Endodermal cell (in vitro differentiated cells): ENCODE measurements around the gene COL1A1. TPM values are rescaled to one million over a fixed set of nuclear protein-coding genes. Genes with fewer than 3 reads are reported as not detected.

ENCODE experiments used
- DNase-seq: peaks from one replicate; pipeline ENCODE4 v3.0.0-alpha.2; 2017
- H3K27ac ChIP-seq: 2 replicates; pipeline ENCODE4 v1.5.1; 2013; ENCODE audit warnings: mild to moderate bottlenecking, low read depth, low read length, moderate library complexity
- H3K27me3 ChIP-seq: 2 replicates; pipeline ENCODE4 v1.6.1; 2013; ENCODE audit warnings: mild to moderate bottlenecking, low read length, moderate library complexity; ENCODE audit not compliant: insufficient read depth, control insufficient read depth, poor library complexity, severe bottlenecking
- H3K36me3 ChIP-seq: 2 replicates; pipeline ENCODE4 v1.7.0; 2013; ENCODE audit warnings: mild to moderate bottlenecking, low read length, moderate library complexity; ENCODE audit not compliant: control insufficient read depth, insufficient read depth
- H3K4me1 ChIP-seq: one replicate; pipeline ENCODE4 v1.7.0; 2013; ENCODE audit warnings: low read length; ENCODE audit not compliant: control insufficient read depth, insufficient read depth
- H3K4me3 ChIP-seq: 2 replicates; pipeline ENCODE4 v1.5.1; 2013; ENCODE audit warnings: mild to moderate bottlenecking, low read length, moderate library complexity
- H3K9ac ChIP-seq: 2 replicates; pipeline ENCODE4 v1.6.1; 2013; ENCODE audit warnings: mild to moderate bottlenecking, low read length, moderate library complexity; ENCODE audit not compliant: poor library complexity, severe bottlenecking; ENCODE audit errors: extremely low read depth
- H3K9me3 ChIP-seq: 2 replicates; pipeline ENCODE4 v1.6.1; 2013; ENCODE audit warnings: mild to moderate bottlenecking, low read length, moderate library complexity; ENCODE audit not compliant: control insufficient read depth
- H3K27ac Mint-ChIP-seq: 2 replicates; pipeline ENCODE4 v1.8.0; 2020; ENCODE audit warnings: mixed read lengths
- H3K27me3 Mint-ChIP-seq: 2 replicates; pipeline ENCODE4 v1.8.0; 2021; ENCODE audit warnings: mild to moderate bottlenecking, mixed read lengths; ENCODE audit not compliant: insufficient read depth
- H3K36me3 Mint-ChIP-seq: 2 replicates; pipeline ENCODE4 v1.8.0; 2020; ENCODE audit warnings: low read depth, mixed read lengths
- H3K4me1 Mint-ChIP-seq: 2 replicates; pipeline ENCODE4 v1.8.0; 2020; ENCODE audit warnings: mixed read lengths
- H3K4me3 Mint-ChIP-seq: 2 replicates; pipeline ENCODE4 v1.8.0; 2020; ENCODE audit warnings: mild to moderate bottlenecking, moderate library complexity, mixed read lengths
- H3K9me3 Mint-ChIP-seq: 2 replicates; pipeline ENCODE4 v1.8.0; 2020; ENCODE audit warnings: mild to moderate bottlenecking, mixed read lengths
- WGBS, 2 experiments: methylation state at CpG; one replicate each; pipeline versions ENCODE4 v1.1.5 to v1.1.7; 2013; ENCODE audit warnings: missing lambda C conversion rate in 2 of 2, mixed read lengths in 1 of 2; ENCODE audit not compliant: insufficient coverage in 1 of 2, insufficient read length in 1 of 2; 5-methylcytosine and 5-hydroxymethylcytosine counted together
- total RNA-seq, 2 donors: library from RNA; stranded (reverse); fragmentation: NEBNext Ultra II Directional in 1 of 2; extraction: Animal tissue kit (Norgen Biotek cat#: 25700) in 1 of 2; gene quantifications; 2 replicates in 1 of 2; 3 replicates in 1 of 2; pipeline ENCODE4 v1.2.1, GENCODE V29; 2021
- TF ChIP-seq, protein P1 (sequence below): fragments of 200-600 bp; sonication (generic); conservative IDR thresholded peaks from 2 replicates; pipeline ENCODE4 v1.5.0; 2021; ENCODE audit warnings: antibody characterized with exemption, mild to moderate bottlenecking

The COL1A1 gene
- total RNA-seq, 2 donors from 2014 or later: 62.2 to 85.6 TPM

DNA sequence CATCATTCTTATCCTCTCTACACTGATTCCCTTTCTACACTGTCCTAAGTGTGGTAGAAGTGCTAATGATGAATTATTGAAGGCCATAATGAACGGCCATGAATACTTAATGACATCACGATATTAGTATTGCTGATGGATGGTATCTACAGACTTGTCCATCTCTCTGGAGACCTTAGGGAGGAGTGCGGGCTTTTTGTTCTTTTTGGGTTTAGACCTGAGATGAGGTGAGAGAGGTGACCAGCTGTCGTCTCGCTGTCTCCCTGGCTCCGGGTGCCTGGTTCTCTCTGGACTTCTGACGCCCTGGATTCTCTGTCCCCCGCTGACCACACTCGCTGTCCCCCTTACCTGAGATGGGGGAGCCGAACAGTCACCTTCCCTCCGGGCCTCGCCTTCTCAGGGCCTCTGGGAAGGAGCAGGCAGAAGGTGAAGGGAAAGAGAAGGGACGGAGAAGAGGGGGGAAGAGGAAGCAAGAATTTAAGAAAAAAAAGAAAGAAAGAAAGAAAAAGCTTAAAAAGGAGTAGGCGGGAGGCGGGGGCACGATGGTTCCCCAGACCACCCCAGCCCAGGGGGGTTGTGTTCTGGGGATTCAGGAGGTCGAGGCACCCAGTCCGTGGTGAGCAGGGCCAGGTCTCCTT, 18.5 kb downstream of the COL1A1 start:
- no peaks in the 10 kb centered on the region for H3K9me3 ChIP-seq
- no peak overlapping the region for H3K27ac ChIP-seq
- no peaks in the 10 kb centered on the region for H3K4me1 ChIP-seq
- no peaks in the 10 kb centered on the region for H3K36me3 ChIP-seq
- H3K36me3 Mint-ChIP-seq: peaks cover 22% of the 10 kb centered on the region
- no peaks in the 10 kb centered on the region for H3K27me3 Mint-ChIP-seq
- TF ChIP-seq, protein P1, sequence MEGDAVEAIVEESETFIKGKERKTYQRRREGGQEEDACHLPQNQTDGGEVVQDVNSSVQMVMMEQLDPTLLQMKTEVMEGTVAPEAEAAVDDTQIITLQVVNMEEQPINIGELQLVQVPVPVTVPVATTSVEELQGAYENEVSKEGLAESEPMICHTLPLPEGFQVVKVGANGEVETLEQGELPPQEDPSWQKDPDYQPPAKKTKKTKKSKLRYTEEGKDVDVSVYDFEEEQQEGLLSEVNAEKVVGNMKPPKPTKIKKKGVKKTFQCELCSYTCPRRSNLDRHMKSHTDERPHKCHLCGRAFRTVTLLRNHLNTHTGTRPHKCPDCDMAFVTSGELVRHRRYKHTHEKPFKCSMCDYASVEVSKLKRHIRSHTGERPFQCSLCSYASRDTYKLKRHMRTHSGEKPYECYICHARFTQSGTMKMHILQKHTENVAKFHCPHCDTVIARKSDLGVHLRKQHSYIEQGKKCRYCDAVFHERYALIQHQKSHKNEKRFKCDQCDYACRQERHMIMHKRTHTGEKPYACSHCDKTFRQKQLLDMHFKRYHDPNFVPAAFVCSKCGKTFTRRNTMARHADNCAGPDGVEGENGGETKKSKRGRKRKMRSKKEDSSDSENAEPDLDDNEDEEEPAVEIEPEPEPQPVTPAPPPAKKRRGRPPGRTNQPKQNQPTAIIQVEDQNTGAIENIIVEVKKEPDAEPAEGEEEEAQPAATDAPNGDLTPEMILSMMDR: no peak
- H3K9ac ChIP-seq: no peak overlapping the region
- H3K4me3 ChIP-seq: no peak overlapping the region
- H3K4me3 Mint-ChIP-seq: no peak overlapping the region
- H3K27me3 ChIP-seq: no peaks in the 10 kb centered on the region
- H3K4me1 Mint-ChIP-seq: peaks cover 21% of the 10 kb centered on the region
- WGBS, 2 experiments: 87 to 100% methylated on average over 7 to 18 of the region's 18 CpGs
- no peaks in the 10 kb centered on the region for H3K9me3 Mint-ChIP-seq
- H3K27ac Mint-ChIP-seq: no peak overlapping the region
- DNase-seq: no peak

DNA sequence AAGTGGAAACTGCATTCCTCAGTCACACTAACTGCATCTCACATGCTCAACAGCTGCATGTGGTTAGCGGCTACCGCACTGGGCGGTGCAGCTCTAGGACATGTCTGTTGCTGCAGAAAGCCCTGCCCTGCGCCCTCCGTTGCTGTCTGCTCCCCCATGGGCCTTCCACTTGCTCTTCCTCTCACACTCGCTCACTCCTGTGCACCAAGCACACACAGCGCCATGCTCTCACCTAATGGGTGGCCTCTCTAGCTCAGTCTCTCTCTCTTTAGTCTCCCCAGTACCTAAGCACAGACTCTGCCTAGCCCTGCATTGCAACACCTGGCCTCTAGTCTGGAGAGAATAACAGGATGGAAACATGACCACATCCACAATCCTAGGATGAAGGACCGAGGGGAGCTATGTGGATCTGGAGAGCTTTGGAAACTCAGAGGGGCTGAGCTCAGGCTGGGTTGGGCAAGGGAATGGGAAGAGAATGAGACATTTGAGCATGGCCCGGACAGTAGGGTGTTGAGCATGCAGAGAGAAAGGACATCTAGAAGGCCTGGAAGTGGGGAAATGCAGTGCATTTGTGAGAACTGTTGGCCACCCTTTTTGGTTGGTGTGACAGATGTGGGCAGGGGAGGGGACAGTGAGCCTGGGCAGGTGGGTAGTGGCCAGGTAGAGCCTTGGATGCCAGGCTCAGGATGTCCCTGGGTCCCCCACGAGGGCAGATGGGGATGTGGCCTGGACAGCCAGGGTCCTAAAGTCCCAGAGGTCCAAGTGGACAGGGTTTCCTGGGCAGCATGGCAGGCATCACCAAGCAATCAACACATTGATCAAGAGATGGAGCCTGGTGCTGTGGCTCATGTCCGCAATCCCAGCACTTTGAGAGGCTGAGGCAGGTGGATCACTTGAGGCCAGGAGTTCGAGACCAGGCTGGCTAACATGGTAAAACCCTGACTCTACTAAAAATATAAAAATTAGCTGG, 19.6 kb downstream of the COL1A1 start:
- Mint-ChIP-seq H3K27ac (no peak overlapping the region), H3K4me3 (no peak overlapping the region), H3K27me3 (no peaks in the 10 kb centered on the region), H3K36me3 (peaks cover 15% of the 10 kb centered on the region), H3K9me3 (no peaks in the 10 kb centered on the region), H3K4me1 (peaks cover 26% of the 10 kb centered on the region)
- no peak overlapping the region for H3K9ac ChIP-seq
- no peaks in the 10 kb centered on the region for H3K27me3 ChIP-seq
- WGBS, 2 experiments: 89 to 92% methylated on average over 11 to 12 of the region's 12 CpGs
- H3K9me3 ChIP-seq: no peaks in the 10 kb centered on the region
- peaks cover 3% of the 10 kb centered on the region for H3K4me1 ChIP-seq
- H3K36me3 ChIP-seq: no peaks in the 10 kb centered on the region
- no peak overlapping the region for H3K27ac ChIP-seq
- no peak for DNase-seq
- no peak overlapping the region for H3K4me3 ChIP-seq
- TF ChIP-seq, protein P1: peak; percentile 32

DNA sequence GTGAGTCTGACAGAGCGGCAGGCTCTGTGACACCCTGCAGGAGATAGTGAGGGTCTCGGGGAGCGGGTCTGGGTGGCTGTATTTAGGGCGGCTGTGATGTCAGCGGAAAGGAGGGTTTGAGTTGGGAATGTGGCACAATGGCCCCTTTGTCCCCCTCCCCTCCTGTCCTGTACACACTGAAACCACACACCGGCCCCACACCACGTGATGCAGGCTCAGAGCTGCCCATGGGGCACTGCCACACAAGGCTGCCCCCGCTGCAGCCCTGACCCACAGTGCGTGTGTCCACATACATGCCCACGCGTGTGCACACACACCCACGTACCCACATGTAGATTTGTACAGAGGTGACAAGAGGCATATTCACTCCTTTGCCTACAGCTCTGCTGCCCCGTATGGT, 20.3 kb downstream of the COL1A1 start:
- H3K27me3 Mint-ChIP-seq: no peaks in the 10 kb centered on the region
- H3K27ac Mint-ChIP-seq: no peak overlapping the region
- H3K9me3 ChIP-seq: no peaks in the 10 kb centered on the region

More for the DNA sequence above, 20.3 kb downstream of the COL1A1 start:
- peaks cover 10% of the 10 kb centered on the region for H3K36me3 Mint-ChIP-seq
- H3K9ac ChIP-seq: no peak overlapping the region
- H3K4me1 ChIP-seq: peaks cover 3% of the 10 kb centered on the region
- no peak overlapping the region for H3K27ac ChIP-seq
- H3K4me3 Mint-ChIP-seq: no peak overlapping the region
- no peak for DNase-seq
- peaks cover 26% of the 10 kb centered on the region for H3K4me1 Mint-ChIP-seq
- WGBS, 2 experiments: 97 to 100% methylated on average over 6 to 13 of the region's 13 CpGs
- H3K9me3 Mint-ChIP-seq: no peaks in the 10 kb centered on the region
- no peaks in the 10 kb centered on the region for H3K36me3 ChIP-seq
- TF ChIP-seq, protein P1: no peak
- no peaks in the 10 kb centered on the region for H3K27me3 ChIP-seq
- H3K4me3 ChIP-seq: no peak overlapping the region
